HepG2 (cell line): Measurements from ENCODE around the gene B4GALT2. TPM values are rescaled to one million over a fixed set of nuclear protein-coding genes. Genes with fewer than 3 reads are reported as not detected.

Experiments
- ATAC-seq: fragments of 200-7000 bp; cut with Tn5 transposase; 3 replicates; pipeline ENCODE4 v1.9.1; 2020; ENCODE audit warnings: mild to moderate bottlenecking, moderate library complexity
- BruUV-seq: library from RNA; stranded (reverse); fragments of 400-500 nt; replicated peaks from 2 replicates; lab custom pipeline; 2021; lab: Mats Ljungman, UMichigan
- CTCF ChIA-PET: fragments of 300-600 bp; formaldehyde crosslinking; extraction: SDS; loops from one replicate; lab custom pipeline; 2021; ENCODE audit warnings: low total read pairs, inconsistent platforms, low intra/inter-chr PET ratio; lab: Yijun Ruan, JAX
- POLR2A ChIA-PET: fragments of 350-600 bp; sonication (Branson Sonifier 250); formaldehyde crosslinking; loops from one replicate; lab custom pipeline; 2020; ENCODE audit warnings: antibody characterized with exemption, inconsistent platforms; lab: Yijun Ruan, JAX
- DNase-seq: peaks from one replicate; pipeline ENCODE4 v3.0.0-alpha.2; 2015; ENCODE audit warnings: low spot score
- FAIRE-seq: peaks from 3 replicates; lab custom pipeline; 2011; peaks lifted over from hg19 to GRCh38; lab: Jason Lieb, UNC
- H2AFZ ChIP-seq: one replicate; pipeline ENCODE4 v1.6.1; 2011; ENCODE audit warnings: low read length, inconsistent platforms
- H3K27ac ChIP-seq: fragments of 300-600 bp; 3 replicates; pipeline ENCODE4 v1.8.0; 2011; ENCODE audit warnings: mixed run types, mild to moderate bottlenecking, mixed read lengths, low read length, inconsistent platforms; ENCODE audit not compliant: insufficient read depth; ENCODE audit errors: extremely low read length
- H3K27me3 ChIP-seq, 2 experiments: fragments of 200-600 bp in 1 of 2; 2 replicates in 1 of 2; 3 replicates in 1 of 2; pipeline versions ENCODE4 v1.6.0 to v1.8.0; 2011; ENCODE audit warnings: low read length in 2 of 2, mild to moderate bottlenecking in 2 of 2, moderate library complexity in 2 of 2, inconsistent platforms in 1 of 2; ENCODE audit not compliant: insufficient read depth in 2 of 2, control insufficient read depth in 1 of 2
- H3K36me3 ChIP-seq, 2 experiments: fragments of 200-600 bp in 1 of 2; replicated peaks in 1 of 2; 2 replicates in 1 of 2; 3 replicates in 1 of 2; pipeline versions ENCODE4 v1.5.1 to v1.8.0; 2011; ENCODE audit warnings: low read length in 2 of 2, inconsistent platforms in 1 of 2; ENCODE audit not compliant: insufficient read depth in 2 of 2, control insufficient read depth in 1 of 2
- H3K4me1 ChIP-seq: 2 replicates; pipeline ENCODE4 v1.5.1; 2012; ENCODE audit warnings: low read length, inconsistent platforms; ENCODE audit not compliant: insufficient read depth
- H3K4me2 ChIP-seq: 2 replicates; pipeline ENCODE4 v1.6.0; 2011; ENCODE audit warnings: low read depth, low read length, inconsistent platforms
- H3K4me3 ChIP-seq, 3 experiments: fragments of 200-600 bp in 1 of 3; sonication (generic), shearing (Covaris generic) in 1 of 3; replicated peaks in 1 of 3; 2 replicates each; pipeline ENCODE4 v1.5.1; 2011 to 2016; ENCODE audit warnings: low read length in 3 of 3, inconsistent platforms in 2 of 3, low read depth in 2 of 3, mild to moderate bottlenecking in 2 of 3, control low read depth in 1 of 3, mixed read lengths in 1 of 3; ENCODE audit not compliant: insufficient read depth in 1 of 3
- H3K79me2 ChIP-seq: one replicate; pipeline ENCODE4 v1.6.1; 2011; ENCODE audit warnings: low read length, inconsistent platforms; ENCODE audit not compliant: insufficient read depth
- H3K9ac ChIP-seq: 2 replicates; pipeline ENCODE4 v1.6.0; 2011; ENCODE audit warnings: mild to moderate bottlenecking, low read depth, low read length, inconsistent platforms; ENCODE audit not compliant: insufficient read depth
- H3K9me3 ChIP-seq: 2 replicates; pipeline ENCODE4 v1.5.1; 2012; ENCODE audit warnings: mild to moderate bottlenecking, low read length
- H4K20me1 ChIP-seq: 2 replicates; pipeline ENCODE4 v1.6.0; 2011; ENCODE audit warnings: inconsistent platforms, mild to moderate bottlenecking, low read length, moderate library complexity; ENCODE audit not compliant: insufficient read depth
- ATF7 ChIP-seq, 2 experiments: fragments of 450-650 bp in 1 of 2; sonication (generic) in 1 of 2; formaldehyde crosslinking in 1 of 2; IDR thresholded peaks; 2 replicates each; pipeline versions ENCODE4 v1.4.0 to v1.6.1; 2016 to 2020; ENCODE audit warnings: antibody characterized with exemption in 1 of 2, mild to moderate bottlenecking in 1 of 2, missing genetic modification reagents in 1 of 2
- FOXA1 ChIP-seq, 2 experiments: fragments of 450-650 bp in 1 of 2; sonication (generic) in 1 of 2; formaldehyde crosslinking in 1 of 2; IDR thresholded peaks; 2 replicates each; pipeline versions ENCODE4 v1.4.0 to v1.6.1; 2016 to 2020; ENCODE audit warnings: missing genetic modification reagents in 1 of 2
- GFI1 ChIP-seq: sonication (generic); formaldehyde crosslinking; IDR thresholded peaks from 2 replicates; pipeline ENCODE4 v1.5.0; 2020; ENCODE audit warnings: missing genetic modification reagents, mild to moderate bottlenecking, borderline replicate concordance
- KLF6 ChIP-seq: IDR thresholded peaks from 2 replicates; pipeline ENCODE4 v1.8.0; 2016; ENCODE audit warnings: missing biosample characterization, missing genetic modification reagents
- POGZ ChIP-seq: sonication (generic); formaldehyde crosslinking; IDR thresholded peaks from 2 replicates; pipeline ENCODE4 v1.4.0; 2020; ENCODE audit warnings: mild to moderate bottlenecking, missing genetic modification reagents
- ZNF225 ChIP-seq: sonication (generic); formaldehyde crosslinking; IDR thresholded peaks from 2 replicates; pipeline ENCODE4 v1.4.0; 2020; ENCODE audit warnings: mild to moderate bottlenecking, missing genetic modification reagents
- WGBS: methylation state at CpG from one replicate; pipeline ENCODE4 v1.1.6; 2017; ENCODE audit warnings: low lambda C conversion rate; 5-methylcytosine and 5-hydroxymethylcytosine counted together
- in situ Hi-C: cut with HindIII; loops from 2 replicates; pipeline ENCODE4 v1.10.0; 2017; ENCODE audit warnings: low pct_unique_long_range_greater_than_20kb; ENCODE audit not compliant: extremely low pct_ligation_motif_present
- intact Hi-C: fragments of 100-400 bp; cut with micrococcal nuclease; formaldehyde crosslinking; loops from one replicate; pipeline ENCODE4 v1.10.0; 2022; ENCODE audit not compliant: unreplicated experiment
- polyA plus RNA-seq, 8 experiments: library from polyadenylated mRNA; depleted of rRNA in 3 of 8; stranded (reverse) in 7 of 8; unstranded in 1 of 8; fragments of >200 nt; fragmentation: Illumina TruSeq in 4 of 8; extraction: Trizol in 4 of 8; gene quantifications; 2 replicates each; pipeline versions ENCODE4 v1.2.1 to v1.2.3, GENCODE V29; 2011 to 2016; ENCODE audit warnings: low read depth in 4 of 8, missing spikeins in 1 of 8, mixed read lengths in 1 of 8; ENCODE audit not compliant: insufficient read depth in 1 of 8
- total RNA-seq, 5 experiments: library from RNA; depleted of rRNA; stranded (reverse); fragments of >200 nt; fragmentation: Illumina TruSeq; extraction: Trizol; gene quantifications; 2 replicates each; pipeline ENCODE4 v1.2.3, GENCODE V29; 2016; ENCODE audit warnings: low read depth in 1 of 5

The B4GALT2 gene
- total and polyA plus RNA-seq, 2 of the 13 experiments (the other 11 are each of a cell fraction or from before 2014, with no cell fraction given) = 41.9 to 78.0 TPM

DNA sequence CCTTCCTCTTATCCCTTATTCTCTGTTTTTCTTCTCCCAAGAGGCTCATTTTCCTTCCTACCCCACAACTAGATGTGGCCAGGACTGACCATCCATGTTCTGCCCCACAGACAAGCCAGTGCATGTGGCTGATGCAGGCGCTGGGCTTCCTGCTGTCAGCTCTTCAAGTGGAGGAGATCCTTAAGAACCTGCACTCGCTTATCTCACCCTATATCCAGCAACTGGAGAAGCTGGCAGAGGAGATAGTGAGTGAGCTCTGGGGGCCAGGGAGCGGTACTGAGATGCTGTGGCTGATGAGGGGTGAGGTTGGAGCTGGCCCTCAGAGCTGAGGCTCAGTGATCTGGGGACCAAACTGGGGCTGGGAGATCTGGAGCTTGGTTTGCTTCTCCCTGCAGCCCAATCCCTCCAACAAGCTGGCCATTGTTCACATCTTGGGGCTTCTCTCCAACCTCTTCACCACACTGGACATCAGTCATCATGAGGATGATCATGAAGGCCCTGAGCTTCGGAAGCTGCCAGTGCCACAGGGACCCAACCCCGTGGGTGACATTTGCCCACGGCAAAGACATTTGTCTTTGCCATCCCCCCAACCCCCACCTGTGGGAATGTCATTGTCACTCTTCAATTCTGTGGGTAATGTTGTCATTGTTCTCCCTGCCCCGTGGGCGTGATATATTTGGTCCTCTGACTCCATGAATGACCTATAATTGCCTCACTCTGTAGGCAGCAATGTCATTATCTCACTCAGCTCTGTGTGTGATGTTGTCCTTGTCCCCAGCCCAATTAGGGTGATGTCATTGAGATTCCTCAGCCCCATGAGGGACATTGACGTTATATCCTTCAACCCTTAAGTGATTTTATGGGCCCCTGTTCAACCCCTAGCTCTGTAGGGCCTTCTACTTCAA lies 20.4 kb upstream of the B4GALT2 start:
- ATAC-seq = no peak
- Histone ChIP-seq H2AFZ (no peak overlapping the region), H3K79me2 (no peaks in the 10 kb centered on the region), H3K4me3 (no peak overlapping the region), H4K20me1 (no peaks in the 10 kb centered on the region), H3K27me3 (no peaks in the 10 kb centered on the region), H3K9me3 (no peaks in the 10 kb centered on the region), H3K4me2 (no peak overlapping the region), H3K27ac (no peak overlapping the region), H3K9ac (no peak overlapping the region), H3K4me1 (no peaks in the 10 kb centered on the region), H3K36me3 (peaks cover 5 to 22% of the 10 kb centered on the region in 2 experiments; a peak in 4 of 5 replicates)
- WGBS = 85% methylated on average over 9 of the region's 9 CpGs
- POLR2A ChIA-PET = interaction anchor here (0.5 kb wide), 1 partner anchor 9 kb away, joined by 3 read pairs; no protein-coding TSS in a partner anchor
- FAIRE-seq = no peak
- CTCF ChIA-PET = no interaction called here
- no TSS peak for BruUV-seq
- TF ChIP-seq ATF7 (IDR thresholded peaks at IDR 0.05) = peak; percentile 52
- TF ChIP-seq ATF7 (CRISPR knock-in tag; IDR thresholded peaks at IDR 0.05) = no peak
- TF ChIP-seq POGZ (CRISPR knock-in tag) = no peak
- no peak for TF ChIP-seq FOXA1 (IDR thresholded peaks at IDR 0.05)
- TF ChIP-seq FOXA1 (CRISPR knock-in tag; IDR thresholded peaks at IDR 0.05) = no peak
- DNase-seq = no peak
- in situ Hi-C loops (no loop called here), intact Hi-C loops (no loop called here)

DNA sequence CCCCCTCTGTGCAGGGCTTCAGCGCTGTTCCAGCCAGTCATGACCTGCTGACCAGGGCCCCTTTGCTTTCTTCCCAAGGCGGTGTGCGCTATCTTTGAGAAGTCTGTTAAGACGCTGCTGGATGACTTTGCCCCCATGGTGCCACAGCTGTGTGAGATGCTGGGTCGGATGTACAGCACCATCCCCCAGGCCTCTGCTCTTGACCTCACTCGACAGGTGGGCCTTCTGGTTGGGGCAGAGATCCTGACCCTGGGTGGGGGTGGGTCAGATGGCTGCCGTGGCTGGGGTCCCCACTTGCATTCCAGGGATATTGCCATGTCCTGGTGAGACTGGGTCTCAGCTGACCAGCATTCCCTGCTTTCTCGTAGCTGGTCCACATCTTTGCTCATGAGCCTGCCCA lies 18.2 kb upstream of the B4GALT2 start:
- no peak overlapping the region for H3K9ac ChIP-seq
- CTCF ChIA-PET = no interaction called here

More for the DNA sequence above, 18.2 kb upstream of the B4GALT2 start:
- WGBS = 95% methylated on average over 5 of the region's 8 CpGs
- intact Hi-C loops = no loop called here
- DNase-seq (no peak), ATAC-seq (no peak), FAIRE-seq (no peak)
- Histone ChIP-seq H3K36me3 (peaks cover 7 to 25% of the 10 kb centered on the region in 2 experiments; a peak in 4 of 5 replicates), H3K27ac (no peak overlapping the region), H3K27me3 (no peaks in the 10 kb centered on the region), H3K9me3 (no peaks in the 10 kb centered on the region), H3K4me2 (no peak overlapping the region), H3K4me3 (no peak overlapping the region), H2AFZ (no peak overlapping the region), H4K20me1 (no peaks in the 10 kb centered on the region), H3K79me2 (no peaks in the 10 kb centered on the region), H3K4me1 (no peaks in the 10 kb centered on the region)
- in situ Hi-C loops = no loop called here
- no TSS peak for BruUV-seq
- POLR2A ChIA-PET = no interaction called here
- TF ChIP-seq GFI1 (CRISPR knock-in tag) (no peak), ZNF225 (CRISPR knock-in tag) (no peak), KLF6 (CRISPR knock-in tag) (no peak)
